ENCODE measurements around the gene PKP2.

The PKP2 gene

DNA sequence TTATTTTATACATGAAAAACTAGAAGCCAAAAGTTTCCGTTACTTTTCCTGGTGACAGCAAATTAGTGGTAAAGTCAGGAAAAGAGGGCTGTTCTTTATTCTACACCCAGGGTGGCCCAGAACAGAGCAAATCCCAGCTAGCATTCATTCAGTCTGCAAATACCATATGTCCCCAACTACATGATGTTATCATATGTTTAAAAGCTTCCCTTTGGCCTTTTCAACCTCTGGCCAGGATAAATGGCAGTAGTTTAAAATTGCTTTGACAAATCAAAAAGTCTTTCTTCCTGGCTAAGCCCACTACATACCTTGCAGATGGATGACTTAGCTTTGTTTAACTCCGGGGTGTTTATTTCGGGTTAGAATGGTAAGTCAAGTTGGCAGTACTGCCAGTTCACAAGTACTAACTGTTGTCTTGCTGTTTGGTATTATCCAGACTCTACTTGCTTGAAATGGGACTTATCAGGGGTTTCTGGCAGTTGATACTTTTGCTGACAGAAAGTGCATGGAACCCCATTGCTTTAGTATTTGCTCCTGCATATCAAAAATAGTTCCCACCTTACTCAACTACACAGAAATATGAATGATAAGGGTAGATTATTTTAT is 69.7 kb downstream of the PKP2 start:
- DNase-seq (ENCODE audit: low read depth in 1 of 2, low spot score in 1 of 2): no peak
- Histone ChIP-seq H3K27ac (replicated peaks) (no peak overlapping the region), H3K27me3 (ENCODE audit: insufficient read depth, poor library complexity, severe bottlenecking) (no peaks in the 10 kb centered on the region), H3K4me3 (replicated peaks; ENCODE audit: insufficient read depth, low read length) (no peak overlapping the region)
- TF ChIP-seq, protein P1, sequence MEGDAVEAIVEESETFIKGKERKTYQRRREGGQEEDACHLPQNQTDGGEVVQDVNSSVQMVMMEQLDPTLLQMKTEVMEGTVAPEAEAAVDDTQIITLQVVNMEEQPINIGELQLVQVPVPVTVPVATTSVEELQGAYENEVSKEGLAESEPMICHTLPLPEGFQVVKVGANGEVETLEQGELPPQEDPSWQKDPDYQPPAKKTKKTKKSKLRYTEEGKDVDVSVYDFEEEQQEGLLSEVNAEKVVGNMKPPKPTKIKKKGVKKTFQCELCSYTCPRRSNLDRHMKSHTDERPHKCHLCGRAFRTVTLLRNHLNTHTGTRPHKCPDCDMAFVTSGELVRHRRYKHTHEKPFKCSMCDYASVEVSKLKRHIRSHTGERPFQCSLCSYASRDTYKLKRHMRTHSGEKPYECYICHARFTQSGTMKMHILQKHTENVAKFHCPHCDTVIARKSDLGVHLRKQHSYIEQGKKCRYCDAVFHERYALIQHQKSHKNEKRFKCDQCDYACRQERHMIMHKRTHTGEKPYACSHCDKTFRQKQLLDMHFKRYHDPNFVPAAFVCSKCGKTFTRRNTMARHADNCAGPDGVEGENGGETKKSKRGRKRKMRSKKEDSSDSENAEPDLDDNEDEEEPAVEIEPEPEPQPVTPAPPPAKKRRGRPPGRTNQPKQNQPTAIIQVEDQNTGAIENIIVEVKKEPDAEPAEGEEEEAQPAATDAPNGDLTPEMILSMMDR (IDR thresholded peaks at IDR 0.05; ENCODE audit: insufficient read depth, low read length): no peak
- TF ChIP-seq, protein P2, sequence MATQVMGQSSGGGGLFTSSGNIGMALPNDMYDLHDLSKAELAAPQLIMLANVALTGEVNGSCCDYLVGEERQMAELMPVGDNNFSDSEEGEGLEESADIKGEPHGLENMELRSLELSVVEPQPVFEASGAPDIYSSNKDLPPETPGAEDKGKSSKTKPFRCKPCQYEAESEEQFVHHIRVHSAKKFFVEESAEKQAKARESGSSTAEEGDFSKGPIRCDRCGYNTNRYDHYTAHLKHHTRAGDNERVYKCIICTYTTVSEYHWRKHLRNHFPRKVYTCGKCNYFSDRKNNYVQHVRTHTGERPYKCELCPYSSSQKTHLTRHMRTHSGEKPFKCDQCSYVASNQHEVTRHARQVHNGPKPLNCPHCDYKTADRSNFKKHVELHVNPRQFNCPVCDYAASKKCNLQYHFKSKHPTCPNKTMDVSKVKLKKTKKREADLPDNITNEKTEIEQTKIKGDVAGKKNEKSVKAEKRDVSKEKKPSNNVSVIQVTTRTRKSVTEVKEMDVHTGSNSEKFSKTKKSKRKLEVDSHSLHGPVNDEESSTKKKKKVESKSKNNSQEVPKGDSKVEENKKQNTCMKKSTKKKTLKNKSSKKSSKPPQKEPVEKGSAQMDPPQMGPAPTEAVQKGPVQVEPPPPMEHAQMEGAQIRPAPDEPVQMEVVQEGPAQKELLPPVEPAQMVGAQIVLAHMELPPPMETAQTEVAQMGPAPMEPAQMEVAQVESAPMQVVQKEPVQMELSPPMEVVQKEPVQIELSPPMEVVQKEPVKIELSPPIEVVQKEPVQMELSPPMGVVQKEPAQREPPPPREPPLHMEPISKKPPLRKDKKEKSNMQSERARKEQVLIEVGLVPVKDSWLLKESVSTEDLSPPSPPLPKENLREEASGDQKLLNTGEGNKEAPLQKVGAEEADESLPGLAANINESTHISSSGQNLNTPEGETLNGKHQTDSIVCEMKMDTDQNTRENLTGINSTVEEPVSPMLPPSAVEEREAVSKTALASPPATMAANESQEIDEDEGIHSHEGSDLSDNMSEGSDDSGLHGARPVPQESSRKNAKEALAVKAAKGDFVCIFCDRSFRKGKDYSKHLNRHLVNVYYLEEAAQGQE (IDR thresholded peaks at IDR 0.05; ENCODE audit: insufficient replicate concordance, low read depth): no peak
- TF ChIP-seq SPI1 (IDR thresholded peaks at IDR 0.05; ENCODE audit: borderline replicate concordance, low read depth): no peak
- no peak for TF ChIP-seq POLR2AphosphoS5 (IDR thresholded peaks at IDR 0.05; ENCODE audit: low read depth)
- TF ChIP-seq GABPA (IDR thresholded peaks at IDR 0.05; ENCODE audit: low read depth): no peak

DNA sequence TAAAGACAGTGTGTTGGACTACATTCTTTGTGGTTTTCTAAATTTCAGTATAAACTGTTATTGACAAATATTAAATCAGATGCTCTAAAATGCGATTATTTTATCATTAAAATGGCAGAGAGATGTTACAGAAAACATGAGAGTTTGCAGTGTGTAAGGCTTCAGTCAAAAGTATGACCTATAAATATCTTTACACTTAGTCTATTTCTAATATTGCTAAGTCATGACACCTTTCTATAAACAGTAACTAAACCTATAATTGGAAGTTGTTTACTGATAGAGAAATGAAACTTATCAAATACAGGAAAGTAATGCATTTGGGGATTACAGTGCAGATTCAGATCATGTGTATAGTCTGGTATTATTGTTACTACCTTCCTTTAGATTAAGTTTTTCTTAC is 72.0 kb downstream of the PKP2 start:
- DNase-seq (ENCODE audit: low read depth in 1 of 2, low spot score in 1 of 2): no peak
- H3K27ac ChIP-seq (replicated peaks): no peak overlapping the region
- TF ChIP-seq POLR2AphosphoS5 (IDR thresholded peaks at IDR 0.05; ENCODE audit: low read depth): no peak
- TF ChIP-seq GABPA (IDR thresholded peaks at IDR 0.05; ENCODE audit: low read depth): no peak
- TF ChIP-seq, protein P1 (IDR thresholded peaks at IDR 0.05; ENCODE audit: insufficient read depth, low read length): no peak
- TF ChIP-seq, protein P2 (IDR thresholded peaks at IDR 0.05; ENCODE audit: insufficient replicate concordance, low read depth): no peak
- no peak for TF ChIP-seq SPI1 (IDR thresholded peaks at IDR 0.05; ENCODE audit: borderline replicate concordance, low read depth)
- H3K27me3 ChIP-seq (ENCODE audit: insufficient read depth, poor library complexity, severe bottlenecking): no peaks in the 10 kb centered on the region
- H3K4me3 ChIP-seq (replicated peaks; ENCODE audit: insufficient read depth, low read length): no peak overlapping the region

DNA sequence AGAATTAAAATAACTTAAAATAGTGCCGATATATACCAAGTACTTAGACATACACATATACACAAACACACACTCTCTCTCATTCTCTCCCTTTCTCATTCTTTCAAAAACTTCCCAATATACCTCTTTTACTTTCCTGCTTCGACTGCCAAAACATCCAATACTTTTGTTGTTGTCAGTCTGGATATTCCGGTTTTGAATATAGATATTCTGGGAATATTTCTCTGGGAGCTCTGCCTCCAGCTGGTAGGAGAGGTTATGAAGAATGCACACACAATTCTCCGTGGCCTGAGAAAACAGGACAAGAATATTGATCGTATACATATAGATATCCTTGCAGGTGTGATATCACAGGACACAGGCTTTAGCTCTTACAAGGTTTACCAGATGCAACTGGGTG is 74.2 kb downstream of the PKP2 start:
- Histone ChIP-seq H3K27ac (replicated peaks) (no peak overlapping the region), H3K27me3 (ENCODE audit: insufficient read depth, poor library complexity, severe bottlenecking) (no peaks in the 10 kb centered on the region), H3K4me3 (replicated peaks; ENCODE audit: insufficient read depth, low read length) (no peak overlapping the region)
- DNase-seq (ENCODE audit: low read depth in 1 of 2, low spot score in 1 of 2): no peak
- TF ChIP-seq, protein P1 (IDR thresholded peaks at IDR 0.05; ENCODE audit: insufficient read depth, low read length): no peak
- TF ChIP-seq GABPA (IDR thresholded peaks at IDR 0.05; ENCODE audit: low read depth) (no peak), POLR2AphosphoS5 (IDR thresholded peaks at IDR 0.05; ENCODE audit: low read depth) (no peak)
- TF ChIP-seq, protein P2 (IDR thresholded peaks at IDR 0.05; ENCODE audit: insufficient replicate concordance, low read depth): no peak
